GM18526 (cell line): Measurements from ENCODE around the gene RERE.

Source experiments
- POLR2A ChIP-seq: IDR thresholded peaks from 3 replicates; pipeline ENCODE4 v1.6.1; 2011; ENCODE audit not compliant: insufficient read length; ENCODE audit errors: extremely low read depth

The RERE gene

DNA sequence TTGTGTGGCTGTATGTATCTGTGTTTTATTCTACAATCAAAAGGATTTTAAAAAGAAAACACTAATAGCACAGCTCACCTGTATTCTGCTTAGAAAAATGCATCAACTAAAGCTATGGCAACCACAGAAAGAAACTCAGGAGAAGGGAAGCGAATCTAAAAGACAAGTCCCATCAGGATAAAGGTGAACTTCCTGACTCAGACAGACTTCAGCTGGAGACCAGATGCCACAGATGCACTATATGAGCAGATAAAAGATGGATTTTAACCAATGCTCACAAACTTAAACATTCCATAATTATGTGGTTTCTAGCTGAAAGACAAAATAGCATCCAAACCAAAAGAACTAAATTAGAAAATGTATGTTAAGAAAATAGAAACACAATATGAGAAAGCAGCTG lies 231.0 kb downstream of the RERE start:
- TF ChIP-seq POLR2A: no peak

- no peak for TF ChIP-seq POLR2A
Measured at GRCh38 chr1:8584316-8584715, 233.1 kb downstream of the RERE start.

DNA sequence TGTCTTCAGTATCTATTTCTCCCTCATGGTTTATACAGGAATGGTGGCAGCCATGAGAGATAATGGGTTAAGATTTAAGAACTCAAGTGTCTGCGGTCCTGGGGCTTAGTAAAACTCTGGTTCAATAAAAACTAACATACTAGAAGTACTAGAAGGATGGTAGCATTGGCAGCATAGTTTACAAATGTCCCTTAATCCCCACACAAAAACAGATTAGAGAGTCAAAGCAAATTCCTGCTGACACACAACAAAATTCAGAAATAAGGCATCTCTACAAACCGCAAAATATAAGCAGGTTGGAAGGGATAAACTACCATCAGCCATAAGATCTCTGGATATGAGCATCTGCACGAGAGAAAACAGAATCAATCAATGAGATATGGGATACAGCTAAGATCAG lies 234.4 kb downstream of the RERE start:
- TF ChIP-seq POLR2A: no peak

- no peak for TF ChIP-seq POLR2A
Measured at GRCh38 chr1:8580566-8580965, 236.9 kb downstream of the RERE start.

DNA sequence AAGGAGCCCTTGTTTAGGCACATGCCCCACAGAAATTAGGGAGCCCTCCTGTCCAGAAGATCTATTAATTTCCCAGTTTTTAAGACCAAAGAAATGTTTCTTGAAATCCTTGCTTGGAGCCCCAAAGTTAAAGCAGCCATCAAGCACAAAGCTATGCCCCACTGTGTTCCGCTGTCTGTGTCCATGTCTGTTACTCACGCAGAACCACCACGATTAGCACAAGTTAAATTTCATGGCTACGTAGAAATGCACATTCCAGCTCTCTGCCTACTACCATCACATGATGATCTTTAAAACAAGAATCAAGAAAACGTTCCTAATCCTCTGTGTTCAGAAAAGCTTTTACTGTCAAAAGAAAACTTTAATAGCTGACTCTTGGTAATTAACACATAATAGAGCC lies 238.5 kb downstream of the RERE start:
- TF ChIP-seq POLR2A: no peak

- no peak for TF ChIP-seq POLR2A
Measured at GRCh38 chr1:8578132-8578877, 239.1 kb downstream of the RERE start.

DNA sequence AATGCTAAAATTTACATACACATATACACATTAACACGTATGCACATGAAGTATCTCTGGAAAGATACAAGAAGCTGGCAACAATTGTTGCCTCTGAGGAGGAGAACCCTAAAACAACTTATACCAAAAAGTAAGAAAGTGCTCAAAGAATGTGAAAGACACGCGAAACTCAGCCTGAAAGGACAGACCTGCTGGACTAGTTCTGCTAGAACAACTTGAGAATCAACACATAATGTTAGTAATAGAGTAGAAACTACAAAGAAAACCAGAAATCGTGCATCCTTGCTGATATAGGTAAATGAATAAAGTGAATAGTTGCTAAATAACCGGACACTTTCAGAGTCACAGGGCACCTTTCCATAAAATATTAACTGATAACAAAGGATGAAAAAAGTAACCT lies 242.5 kb downstream of the RERE start:
- no peak for TF ChIP-seq POLR2A

DNA sequence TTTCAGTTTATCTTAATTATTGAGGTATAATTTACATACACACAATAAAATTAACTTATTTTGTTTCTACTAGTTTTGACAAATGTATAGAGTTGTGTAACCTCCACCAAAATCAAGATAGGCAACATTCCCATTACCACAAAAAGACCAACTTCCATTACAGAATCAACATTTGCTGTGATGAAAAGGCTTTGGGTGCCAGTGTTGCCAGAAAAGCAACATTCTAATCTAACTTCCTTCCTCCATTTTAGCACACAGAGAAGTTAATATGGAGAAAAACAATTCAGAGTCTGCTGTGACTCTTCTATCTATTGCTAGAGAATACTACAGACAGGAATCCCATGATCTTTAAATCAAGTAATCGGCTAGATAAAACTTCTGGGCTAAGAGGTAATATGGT lies 245.3 kb downstream of the RERE start:
- no peak for TF ChIP-seq POLR2A

GRCh38 chr1:8571200-8571984 lies 246.0 kb downstream of the RERE start:
- no peak for TF ChIP-seq POLR2A

DNA sequence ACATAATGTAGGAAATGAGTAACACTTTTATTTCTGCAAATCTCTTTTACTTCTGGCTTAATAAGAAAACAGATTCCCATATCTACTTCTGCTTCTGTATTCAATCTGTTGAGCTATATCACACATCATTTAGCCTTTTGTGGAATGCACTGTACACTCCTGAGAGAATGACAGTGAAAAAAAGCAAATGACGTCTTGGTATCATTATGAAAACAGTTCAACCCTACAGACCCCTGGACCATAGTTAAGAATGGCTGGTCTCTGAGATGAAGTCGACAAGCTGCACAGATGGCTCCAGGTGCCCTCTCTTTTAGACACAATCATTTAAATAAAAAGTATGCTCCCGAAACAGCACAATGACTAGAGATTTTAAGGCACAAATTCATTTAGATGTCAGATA lies 247.0 kb downstream of the RERE start:
- TF ChIP-seq POLR2A: no peak

DNA sequence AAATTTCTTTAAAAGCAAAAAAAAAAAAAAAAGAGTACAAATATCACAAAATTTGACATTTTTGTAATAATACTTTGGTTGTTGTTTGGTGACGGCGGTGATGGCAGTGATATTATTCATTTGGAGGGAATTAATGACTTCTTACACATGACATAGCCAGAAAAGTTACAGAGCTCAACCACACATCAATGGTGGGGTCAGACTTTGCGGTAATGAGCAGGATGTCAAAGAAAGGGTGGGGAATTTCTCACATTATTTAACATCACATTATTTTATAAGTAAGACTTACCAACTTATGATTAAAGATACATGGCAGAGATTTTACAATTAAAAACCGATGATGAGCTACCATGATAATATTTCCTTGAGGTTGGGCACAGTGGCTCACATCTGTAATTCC lies 248.2 kb downstream of the RERE start:
- no peak for TF ChIP-seq POLR2A

GRCh38 chr1:8568837-8569236 lies 248.6 kb downstream of the RERE start:
- no peak for TF ChIP-seq POLR2A

GRCh38 chr1:8567146-8567545 lies 250.3 kb downstream of the RERE start:
- no peak for TF ChIP-seq POLR2A

- no peak for TF ChIP-seq POLR2A
Measured at GRCh38 chr1:8565802-8566201, 251.6 kb downstream of the RERE start.

DNA sequence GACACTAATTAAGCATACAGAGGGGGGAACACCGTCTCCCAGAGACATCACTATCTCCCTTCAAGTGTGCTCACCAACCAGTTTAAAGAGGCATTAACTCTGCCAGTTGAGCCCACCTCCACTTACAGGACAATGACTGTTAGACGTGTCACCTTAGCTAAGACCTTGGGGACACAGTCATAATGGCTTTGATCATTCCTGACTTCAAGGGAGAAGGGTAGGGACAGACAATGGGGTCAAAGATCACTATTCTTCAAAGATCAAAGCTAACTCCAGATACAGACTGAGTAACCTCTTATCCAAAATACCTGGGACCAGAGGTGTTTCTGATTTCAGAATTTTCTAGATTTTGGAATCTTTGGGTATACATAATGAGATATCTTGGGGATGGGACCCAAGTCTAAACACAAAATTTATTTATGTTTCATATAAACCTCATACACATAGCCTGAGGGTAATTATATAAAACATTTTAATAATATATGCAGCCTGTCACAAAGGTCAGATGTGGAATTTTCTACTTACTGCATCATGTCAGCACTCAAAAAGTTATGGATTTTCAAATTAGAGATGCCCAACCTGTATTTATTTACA lies 253.4 kb downstream of the RERE start:
- no peak for TF ChIP-seq POLR2A
